ENCODE measurements around the gene LMLN. TPM values are rescaled to one million over a fixed set of nuclear protein-coding genes. Genes with fewer than 3 reads are reported as not detected.

The LMLN gene
- total and polyA plus RNA-seq, 2 of the 8 experiments (the other 6 are each of a cell fraction or from before 2014, with no cell fraction given): 3.9 to 5.0 TPM

GRCh38 chr3:198027045-198027798, 67.2 kb downstream of the LMLN start:
- H2AK5ac ChIP-seq (ENCODE audit: low read depth, low read length): no peak overlapping the region
- no peak for TF ChIP-seq CBX8 (IDR thresholded peaks at IDR 0.05; ENCODE audit: borderline replicate concordance, low read depth, low read length)
- no peak overlapping the region for H4K5ac ChIP-seq (ENCODE audit: insufficient read length, low read depth, low read length)
- H3K23me2 ChIP-seq (ENCODE audit: low read depth, low read length): no peaks in the 10 kb centered on the region
- no peak overlapping the region for H2AFZ ChIP-seq (ENCODE audit: low read length)
- H3K36me3 ChIP-seq (ENCODE audit: control insufficient read depth in 2 of 4, insufficient read depth in 4 of 4, low read length in 3 of 4): no peaks in the 10 kb centered on the region
- H3K27me3 ChIP-seq (replicated peaks in 1 of 4; ENCODE audit: control insufficient read depth in 3 of 4, extremely low read depth in 1 of 4, insufficient read depth in 3 of 4, low read length in 3 of 4): no peaks in the 10 kb centered on the region
- H3K23ac ChIP-seq (ENCODE audit: insufficient read length): no peak overlapping the region
- ChIA-PET POLR2A (ENCODE audit: partially characterized antibody) (no interaction called here), CTCF (ENCODE audit: partially characterized antibody) (interaction anchor here (0.7 to 1.4 kb wide), 2 partner anchors 23 to 53 kb away, joined by 4 to 5 read pairs; no protein-coding TSS in a partner anchor)
- H3K14ac ChIP-seq (ENCODE audit: insufficient read length): no peak overlapping the region
- no peak overlapping the region for H3K56ac ChIP-seq (replicated peaks; ENCODE audit: insufficient read length, low read depth, low read length)
- H3K4me3 ChIP-seq (ENCODE audit: extremely low read depth in 1 of 4, insufficient read depth in 2 of 4, low read depth in 3 of 4, low read length in 4 of 4): no peak overlapping the region
- H4K91ac ChIP-seq (replicated peaks; ENCODE audit: insufficient read length, low read length): no peak overlapping the region
- WGBS, 2 experiments (ENCODE audit: extremely low coverage in 1 of 2, insufficient coverage in 1 of 2, insufficient read length in 1 of 2, insufficient replicate concordance in 2 of 2, low coverage in 1 of 2, low lambda C conversion rate in 2 of 2, missing lambda C conversion rate in 1 of 2): 87% methylated on average over 17 of the region's 17 CpGs; no CpG with 5 or more reads in 1 of the 2 experiments
- H3K27ac ChIP-seq (ENCODE audit: low read depth, low read length): no peak overlapping the region
- no peak overlapping the region for H2BK20ac ChIP-seq (ENCODE audit: low read length)
- H3K79me1 ChIP-seq (ENCODE audit: low read depth, low read length): no peaks in the 10 kb centered on the region
- no peak overlapping the region for H3K4ac ChIP-seq (replicated peaks; ENCODE audit: insufficient read length, low read depth, low read length)
- no peak overlapping the region for H2BK5ac ChIP-seq (ENCODE audit: low read depth, low read length)
- no peak overlapping the region for H4K8ac ChIP-seq (ENCODE audit: extremely low read depth, insufficient read depth, low read length)
- no peaks in the 10 kb centered on the region for H3K79me2 ChIP-seq (ENCODE audit: control insufficient read depth in 1 of 2, insufficient read depth in 2 of 2, low read length in 2 of 2)
- no peak overlapping the region for H3K18ac ChIP-seq (ENCODE audit: extremely low read depth, low read length)
- H3K9me3 ChIP-seq (ENCODE audit: insufficient read depth in 2 of 2, low read depth in 1 of 2, low read length in 1 of 2): no peaks in the 10 kb centered on the region
- no peak overlapping the region for H3K9ac ChIP-seq (replicated peaks in 1 of 4; ENCODE audit: extremely low read depth in 1 of 4, low read depth in 3 of 4, low read length in 3 of 4)
- no peak overlapping the region for H2BK120ac ChIP-seq (replicated peaks; ENCODE audit: low read depth, low read length)
- H3K4me2 ChIP-seq (ENCODE audit: insufficient read depth in 1 of 2, low read depth in 2 of 2, low read length in 2 of 2): no peak overlapping the region
- no peaks in the 10 kb centered on the region for H3K4me1 ChIP-seq (replicated peaks in 1 of 4; ENCODE audit: control insufficient read depth in 3 of 4, insufficient read depth in 4 of 4, low read length in 3 of 4)
- H4K20me1 ChIP-seq (replicated peaks in 1 of 2; ENCODE audit: control insufficient read depth in 1 of 2, insufficient read depth in 2 of 2, low read length in 2 of 2): no peaks in the 10 kb centered on the region
- DNase-seq (ENCODE audit: low read depth in 1 of 2, low spot score in 2 of 2) (no peak), FAIRE-seq (no peak)
- no peak overlapping the region for H2BK15ac ChIP-seq (ENCODE audit: low read length)
- H2BK12ac ChIP-seq (ENCODE audit: low read depth, low read length): no peak overlapping the region

All from H1 (cell line).